A549 (cell line): Measurements from ENCODE around the gene BANK1. TPM values are rescaled to one million over a fixed set of nuclear protein-coding genes. Genes with fewer than 3 reads are reported as not detected.

ENCODE experiments used
- ATAC-seq, 2 experiments: fragments of 200-7000 bp in 1 of 2; fragments of >200 bp in 1 of 2; cut with Nextera tagmentation in 1 of 2; cut with Tn5 transposase in 1 of 2; 3 replicates each; pipeline versions ENCODE4 v1.8.0 to v1.9.1; 2018 to 2020; ENCODE audit warnings: mild to moderate bottlenecking in 1 of 2, moderate library complexity in 1 of 2
- CTCF ChIA-PET: fragments of 300-600 bp; sonication (Branson Sonifier 250); formaldehyde crosslinking; extraction: SDS; loops from one replicate; lab custom pipeline; 2021; ENCODE audit warnings: antibody characterized with exemption, inconsistent platforms; lab: Yijun Ruan, JAX
- POLR2A ChIA-PET: fragments of 350-600 bp; formaldehyde crosslinking; extraction: SDS; loops from one replicate; lab custom pipeline; 2021; ENCODE audit warnings: antibody characterized with exemption, inconsistent platforms; lab: Yijun Ruan, JAX
- DNase-seq, 2 experiments: peaks; one replicate each; pipeline versions ENCODE4 v3.0.0 to v3.0.0-alpha.2; 2011 to 2016; ENCODE audit warnings: low read depth in 1 of 2, low spot score in 1 of 2
- FAIRE-seq: peaks from 2 replicates; lab custom pipeline; 2011; peaks lifted over from hg19 to GRCh38; lab: Jason Lieb, UNC
- H3K27ac ChIP-seq, 2 experiments: fragments of >200 bp; sonication (Bioruptor Twin); formaldehyde crosslinking; 3 replicates each; pipeline ENCODE4 v1.5.1; 2016 to 2017
- H3K4me1 ChIP-seq: fragments of >200 bp; sonication (Bioruptor Twin); formaldehyde crosslinking; 3 replicates; pipeline ENCODE4 v1.6.1; 2016
- H3K4me2 ChIP-seq: fragments of >200 bp; sonication (Bioruptor Twin); formaldehyde crosslinking; 3 replicates; pipeline ENCODE4 v1.6.1; 2016
- H3K4me3 ChIP-seq: fragments of >200 bp; sonication (Bioruptor Twin); formaldehyde crosslinking; 3 replicates; pipeline ENCODE4 v1.5.1; 2016
- H3K9me3 ChIP-seq: fragments of >200 bp; sonication (Bioruptor Twin); formaldehyde crosslinking; 3 replicates; pipeline ENCODE4 v1.6.1; 2016
- CEBPB ChIP-seq, 2 experiments: fragments of >200 bp in 1 of 2; sonication (Bioruptor Twin) in 1 of 2; formaldehyde crosslinking in 1 of 2; IDR thresholded peaks; 2 replicates each; pipeline ENCODE4 v1.6.1; 2012 to 2016
- CHD4 ChIP-seq: fragments of 200-600 bp; sonication (generic); IDR thresholded peaks from 2 replicates; pipeline ENCODE4 v1.6.1; 2016; ENCODE audit warnings: antibody characterized with exemption, mild to moderate bottlenecking, borderline replicate concordance
- EHMT2 ChIP-seq: fragments of 200-600 bp; sonication (generic); IDR thresholded peaks from 2 replicates; pipeline ENCODE4 v1.6.1; 2016; ENCODE audit warnings: antibody characterized with exemption, low read depth, mild to moderate bottlenecking, moderate library complexity
- FOSL2 ChIP-seq, 2 experiments: fragments of 450-650 bp in 1 of 2; fragments of >200 bp in 1 of 2; sonication (Bioruptor Twin) in 1 of 2; formaldehyde crosslinking; IDR thresholded peaks; 2 replicates each; pipeline versions ENCODE4 v1.5.0 to v1.6.1; 2016 to 2020; ENCODE audit warnings: mild to moderate bottlenecking in 1 of 2, moderate library complexity in 1 of 2
- HOXB5 ChIP-seq: fragments of 250-450 bp; sonication (Bioruptor Pico); IDR thresholded peaks from 2 replicates; pipeline ENCODE4 v1.5.0; 2020; ENCODE audit warnings: mild to moderate bottlenecking, moderate library complexity
- MAZ ChIP-seq: fragments of 150-350 bp; IDR thresholded peaks from 2 replicates; pipeline ENCODE4 v1.6.1; 2014; ENCODE audit warnings: antibody characterized with exemption, low read depth, low read length, borderline replicate concordance
- NPAS2 ChIP-seq: fragments of 250-450 bp; sonication (Bioruptor Pico); IDR thresholded peaks from 2 replicates; pipeline ENCODE4 v1.8.0; 2022; ENCODE audit warnings: mild to moderate bottlenecking, moderate library complexity, borderline replicate concordance
- NR3C1 ChIP-seq: fragments of >200 bp; sonication (Bioruptor Twin); formaldehyde crosslinking; IDR thresholded peaks from 3 replicates; pipeline ENCODE4 v1.6.1; 2017
- POLR2AphosphoS2 ChIP-seq: conservative IDR thresholded peaks from 2 replicates; pipeline ENCODE4 v1.6.1; 2012; ENCODE audit warnings: low read length, improper control_type of control experiment, inconsistent platforms
- RAD21 ChIP-seq, 2 experiments: fragments of >200 bp in 1 of 2; sonication (Bioruptor Twin) in 1 of 2; formaldehyde crosslinking in 1 of 2; IDR thresholded peaks in 1 of 2; conservative IDR thresholded peaks in 1 of 2; 2 replicates in 1 of 2; 3 replicates in 1 of 2; pipeline ENCODE4 v1.6.1; 2012 to 2018; ENCODE audit warnings: inconsistent platforms in 1 of 2
- RFX5 ChIP-seq: fragments of 450-650 bp; IDR thresholded peaks from 2 replicates; pipeline ENCODE4 v1.7.1; 2014; ENCODE audit warnings: antibody characterized with exemption, mild to moderate bottlenecking, moderate library complexity
- RNF2 ChIP-seq: fragments of 200-600 bp; sonication (generic); IDR thresholded peaks from 2 replicates; pipeline ENCODE4 v1.6.1; 2016; ENCODE audit warnings: low read depth, mild to moderate bottlenecking, antibody characterized with exemption, moderate library complexity, borderline replicate concordance
- TP53 ChIP-seq: fragments of 250-450 bp; sonication (Bioruptor Pico); IDR thresholded peaks from 2 replicates; pipeline ENCODE4 v1.5.0; 2021; ENCODE audit warnings: mild to moderate bottlenecking, moderate library complexity
- ZSCAN20 ChIP-seq: fragments of 250-450 bp; sonication (Bioruptor Pico); IDR thresholded peaks from 2 replicates; pipeline ENCODE4 v1.8.0; 2022; ENCODE audit warnings: mild to moderate bottlenecking, moderate library complexity
- WGBS: methylation state at CpG from one replicate; pipeline ENCODE4 v1.1.6; 2017; ENCODE audit errors: missing lambda C conversion rate; 5-methylcytosine and 5-hydroxymethylcytosine counted together
- polyA plus RNA-seq, 4 experiments: library from polyadenylated mRNA; depleted of rRNA in 3 of 4; stranded (reverse); fragments of >200 nt; fragmentation: RNase III in 1 of 4; extraction: RNeasy Plus Mini Kit Qiagen cat#74134 plus additional on column Dnase treatment in 1 of 4; gene quantifications; 2 replicates in 3 of 4; 3 replicates in 1 of 4; pipeline ENCODE4 v1.2.3, GENCODE V29; 2011 to 2017
- TF ChIP-seq, protein P1 (sequence below): IDR thresholded peaks from 2 replicates; pipeline ENCODE4 v1.6.1; 2012
- TF ChIP-seq, protein P2 (sequence below): IDR thresholded peaks from 2 replicates; pipeline ENCODE4 v1.6.1; 2012; ENCODE audit warnings: low read depth, borderline replicate concordance
- TF ChIP-seq, protein P3 (sequence below): fragments of >200 bp; sonication (Bioruptor Twin); formaldehyde crosslinking; IDR thresholded peaks from 3 replicates; pipeline ENCODE4 v1.5.1; 2016
- TF ChIP-seq, protein P4 (sequence below): fragments of 450-650 bp; IDR thresholded peaks from 2 replicates; pipeline ENCODE4 v1.6.1; 2014; ENCODE audit warnings: antibody characterized with exemption

The BANK1 gene
- polyA plus RNA-seq, 2 of the 4 experiments (the other 2 are of a cell fraction): 2.8 to 6.1 TPM

DNA sequence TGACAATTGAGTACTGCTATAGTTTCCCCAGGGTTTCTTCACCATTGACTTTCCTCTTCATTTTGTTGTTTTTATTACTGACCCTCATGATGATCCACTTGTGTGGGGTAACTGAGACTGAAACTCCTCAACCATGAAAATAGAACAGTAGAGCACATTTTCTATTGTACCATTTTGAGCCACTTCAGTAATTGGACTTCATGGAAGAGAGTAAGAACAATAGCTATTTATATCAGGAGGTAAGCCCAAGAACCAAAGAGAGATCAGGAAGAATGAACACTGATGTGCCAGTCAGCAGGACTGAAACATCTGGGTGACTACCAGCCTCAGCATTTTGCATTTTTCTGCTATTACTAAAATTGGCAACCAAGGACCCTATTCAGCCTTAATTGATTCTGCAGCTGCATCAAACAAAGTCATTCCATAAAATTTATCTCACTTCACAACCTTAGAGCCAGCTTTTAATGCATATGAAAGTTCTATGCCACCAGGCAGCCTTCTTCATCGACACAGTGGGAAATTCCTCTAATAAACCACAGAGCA is 151.4 kb downstream of the BANK1 start:
- Histone ChIP-seq H3K9me3 (no peaks in the 10 kb centered on the region), H3K4me2 (no peak overlapping the region), H3K4me1 (no peaks in the 10 kb centered on the region), H3K4me3 (no peak overlapping the region), H3K27ac (no peak overlapping the region)
- FAIRE-seq: no peak
- 69% methylated on average over 1 of the region's 1 CpG for WGBS
- POLR2A ChIA-PET: no interaction called here
- no peak for ATAC-seq
- CTCF ChIA-PET: no interaction called here
- no peak for DNase-seq
- no peak for TF ChIP-seq CHD4
- no peak for TF ChIP-seq RFX5
- TF ChIP-seq FOSL2 (IDR thresholded peaks at IDR 0.05): no peak
- no peak for TF ChIP-seq FOSL2 (CRISPR knock-in tag; IDR thresholded peaks at IDR 0.05)
- TF ChIP-seq, protein P1, sequence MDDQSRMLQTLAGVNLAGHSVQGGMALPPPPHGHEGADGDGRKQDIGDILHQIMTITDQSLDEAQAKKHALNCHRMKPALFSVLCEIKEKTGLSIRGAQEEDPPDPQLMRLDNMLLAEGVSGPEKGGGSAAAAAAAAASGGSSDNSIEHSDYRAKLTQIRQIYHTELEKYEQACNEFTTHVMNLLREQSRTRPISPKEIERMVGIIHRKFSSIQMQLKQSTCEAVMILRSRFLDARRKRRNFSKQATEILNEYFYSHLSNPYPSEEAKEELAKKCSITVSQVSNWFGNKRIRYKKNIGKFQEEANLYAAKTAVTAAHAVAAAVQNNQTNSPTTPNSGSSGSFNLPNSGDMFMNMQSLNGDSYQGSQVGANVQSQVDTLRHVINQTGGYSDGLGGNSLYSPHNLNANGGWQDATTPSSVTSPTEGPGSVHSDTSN: no peak
- TF ChIP-seq, protein P2, sequence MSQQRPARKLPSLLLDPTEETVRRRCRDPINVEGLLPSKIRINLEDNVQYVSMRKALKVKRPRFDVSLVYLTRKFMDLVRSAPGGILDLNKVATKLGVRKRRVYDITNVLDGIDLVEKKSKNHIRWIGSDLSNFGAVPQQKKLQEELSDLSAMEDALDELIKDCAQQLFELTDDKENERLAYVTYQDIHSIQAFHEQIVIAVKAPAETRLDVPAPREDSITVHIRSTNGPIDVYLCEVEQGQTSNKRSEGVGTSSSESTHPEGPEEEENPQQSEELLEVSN: no peak
- no peak for TF ChIP-seq RAD21 (conservative IDR thresholded peaks at IDR 0.05 in 1 of 2, IDR thresholded peaks at IDR 0.05 in 1 of 2)
- TF ChIP-seq HOXB5 (CRISPR knock-in tag): no peak
- no peak for TF ChIP-seq RNF2
- TF ChIP-seq NPAS2 (CRISPR knock-in tag): no peak
- no peak for TF ChIP-seq MAZ
- TF ChIP-seq POLR2AphosphoS2: no peak
- no peak for TF ChIP-seq NR3C1
- no peak for TF ChIP-seq TP53
- no peak for TF ChIP-seq EHMT2
- TF ChIP-seq, protein P3, sequence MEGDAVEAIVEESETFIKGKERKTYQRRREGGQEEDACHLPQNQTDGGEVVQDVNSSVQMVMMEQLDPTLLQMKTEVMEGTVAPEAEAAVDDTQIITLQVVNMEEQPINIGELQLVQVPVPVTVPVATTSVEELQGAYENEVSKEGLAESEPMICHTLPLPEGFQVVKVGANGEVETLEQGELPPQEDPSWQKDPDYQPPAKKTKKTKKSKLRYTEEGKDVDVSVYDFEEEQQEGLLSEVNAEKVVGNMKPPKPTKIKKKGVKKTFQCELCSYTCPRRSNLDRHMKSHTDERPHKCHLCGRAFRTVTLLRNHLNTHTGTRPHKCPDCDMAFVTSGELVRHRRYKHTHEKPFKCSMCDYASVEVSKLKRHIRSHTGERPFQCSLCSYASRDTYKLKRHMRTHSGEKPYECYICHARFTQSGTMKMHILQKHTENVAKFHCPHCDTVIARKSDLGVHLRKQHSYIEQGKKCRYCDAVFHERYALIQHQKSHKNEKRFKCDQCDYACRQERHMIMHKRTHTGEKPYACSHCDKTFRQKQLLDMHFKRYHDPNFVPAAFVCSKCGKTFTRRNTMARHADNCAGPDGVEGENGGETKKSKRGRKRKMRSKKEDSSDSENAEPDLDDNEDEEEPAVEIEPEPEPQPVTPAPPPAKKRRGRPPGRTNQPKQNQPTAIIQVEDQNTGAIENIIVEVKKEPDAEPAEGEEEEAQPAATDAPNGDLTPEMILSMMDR: no peak
- no peak for TF ChIP-seq CEBPB (IDR thresholded peaks at IDR 0.05)

DNA sequence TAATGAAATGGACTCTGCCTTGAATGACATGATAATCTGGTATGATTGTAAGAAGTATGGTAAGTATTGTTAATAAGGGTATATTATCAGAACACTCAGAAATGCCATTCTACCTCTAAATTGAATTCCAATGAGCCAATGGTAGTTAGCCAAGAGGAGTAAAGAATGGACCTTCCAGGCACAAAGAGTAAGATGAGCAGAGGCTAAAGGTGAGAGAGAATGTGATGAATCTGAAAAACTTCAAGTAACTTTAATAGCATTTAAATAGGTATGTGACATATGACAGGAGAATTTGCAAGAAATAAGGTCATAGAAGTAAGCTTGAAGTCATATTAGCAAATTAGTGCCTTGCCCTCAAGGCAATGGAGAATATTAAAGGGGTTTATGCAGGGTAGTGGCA is 152.4 kb downstream of the BANK1 start:
- no peak overlapping the region for H3K4me3 ChIP-seq
- no peaks in the 10 kb centered on the region for H3K4me1 ChIP-seq
- no peak overlapping the region for H3K27ac ChIP-seq
- ChIA-PET POLR2A (no interaction called here), CTCF (no interaction called here)
- H3K9me3 ChIP-seq: no peaks in the 10 kb centered on the region
- no peak for FAIRE-seq
- TF ChIP-seq, protein P4, sequence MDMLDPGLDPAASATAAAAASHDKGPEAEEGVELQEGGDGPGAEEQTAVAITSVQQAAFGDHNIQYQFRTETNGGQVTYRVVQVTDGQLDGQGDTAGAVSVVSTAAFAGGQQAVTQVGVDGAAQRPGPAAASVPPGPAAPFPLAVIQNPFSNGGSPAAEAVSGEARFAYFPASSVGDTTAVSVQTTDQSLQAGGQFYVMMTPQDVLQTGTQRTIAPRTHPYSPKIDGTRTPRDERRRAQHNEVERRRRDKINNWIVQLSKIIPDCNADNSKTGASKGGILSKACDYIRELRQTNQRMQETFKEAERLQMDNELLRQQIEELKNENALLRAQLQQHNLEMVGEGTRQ: no peak
- TF ChIP-seq, protein P2: no peak
- TF ChIP-seq ZSCAN20 (CRISPR knock-in tag) (no peak), EHMT2 (no peak)
- TF ChIP-seq, protein P1: no peak
- no peak for DNase-seq
- no peak for ATAC-seq
- no peak overlapping the region for H3K4me2 ChIP-seq
